Measurements from ENCODE around the gene DDX41.
"Not testable (repeated sequence)": the region's sequence is repeated elsewhere in the genome, so short reads cannot be mapped to it uniquely, and the experiment has no call there.

DDX41 gene

GRCh38 chr5:177516601-177517568 is at the start of gene DDX41:
Gene DDX41 (minus strand): TSS chr5:177516961. CDS start chr5:177516945, 16 bp downstream.
- Histone ChIP-seq H3K4me3 (ENCODE audit: low read depth in 1 of 2, low read length in 1 of 2) (peak within 1 kb of the TSS; percentile 89 to 91), H3K27me3 (no peaks in the 10 kb centered on the region), H3K4me1 (ENCODE audit: control insufficient read depth in 1 of 2, insufficient read depth in 1 of 2, low read depth in 1 of 2, low read length in 1 of 2) (peaks cover 25 to 26% of the 10 kb centered on the region in 2 experiments), H3K9me3 (no peaks in the 10 kb centered on the region), H3K36me3 (peaks cover 59% of the 10 kb centered on the region), H3K27ac (peak within 1 kb of the TSS; percentile 86)
- peak; percentile 27 for TF ChIP-seq CTCF (IDR thresholded peaks at IDR 0.05)

GRCh38 chr5:177565046-177565445 is 48.3 kb upstream of the DDX41 start:
- no peaks in the 10 kb centered on the region for H3K9me3 ChIP-seq
- no peak for TF ChIP-seq CTCF (IDR thresholded peaks at IDR 0.05)
- no peaks in the 10 kb centered on the region for H3K4me1 ChIP-seq (ENCODE audit: control insufficient read depth in 1 of 2, insufficient read depth in 1 of 2, low read depth in 1 of 2, low read length in 1 of 2)
- H3K36me3 ChIP-seq = no peaks in the 10 kb centered on the region
- H3K27me3 ChIP-seq = peaks cover 32% of the 10 kb centered on the region
- H3K27ac ChIP-seq = no peak overlapping the region
- no peak overlapping the region for H3K4me3 ChIP-seq (ENCODE audit: low read depth in 1 of 2, low read length in 1 of 2)

- not testable (repeated sequence) for H3K4me1 ChIP-seq (ENCODE audit: control insufficient read depth in 1 of 2, insufficient read depth in 1 of 2, low read depth in 1 of 2, low read length in 1 of 2); H3K9me3 ChIP-seq; H3K27me3 ChIP-seq; H3K27ac ChIP-seq; H3K36me3 ChIP-seq; H3K4me3 ChIP-seq (ENCODE audit: low read depth in 1 of 2, low read length in 1 of 2)
Observed at GRCh38 chr5:177559446-177559941, 42.7 kb upstream of the DDX41 start.

- Histone ChIP-seq H3K27me3 (no peaks in the 10 kb centered on the region), H3K9me3 (no peaks in the 10 kb centered on the region), H3K36me3 (peaks cover 2% of the 10 kb centered on the region), H3K27ac (no peak overlapping the region), H3K4me3 (ENCODE audit: low read depth in 1 of 2, low read length in 1 of 2) (no peak overlapping the region), H3K4me1 (ENCODE audit: control insufficient read depth in 1 of 2, insufficient read depth in 1 of 2, low read depth in 1 of 2, low read length in 1 of 2) (peaks cover 15 to 18% of the 10 kb centered on the region in 2 experiments)
- TF ChIP-seq CTCF (IDR thresholded peaks at IDR 0.05) = no peak
Observed at GRCh38 chr5:177557796-177558195, 41.0 kb upstream of the DDX41 start.

GRCh38 chr5:177557041-177557647 is 40.4 kb upstream of the DDX41 start:
- Histone ChIP-seq H3K36me3 (peaks cover 3% of the 10 kb centered on the region), H3K4me1 (ENCODE audit: control insufficient read depth in 1 of 2, insufficient read depth in 1 of 2, low read depth in 1 of 2, low read length in 1 of 2) (peaks cover 18 to 20% of the 10 kb centered on the region in 2 experiments), H3K27ac (no peak overlapping the region), H3K27me3 (no peaks in the 10 kb centered on the region), H3K9me3 (no peaks in the 10 kb centered on the region), H3K4me3 (ENCODE audit: low read depth in 1 of 2, low read length in 1 of 2) (no peak overlapping the region)
- no peak for TF ChIP-seq CTCF (IDR thresholded peaks at IDR 0.05)

GRCh38 chr5:177555665-177556064 is 38.9 kb upstream of the DDX41 start:
- no peaks in the 10 kb centered on the region for H3K9me3 ChIP-seq
- peaks cover 9% of the 10 kb centered on the region for H3K36me3 ChIP-seq
- H3K27me3 ChIP-seq = no peaks in the 10 kb centered on the region
- peaks cover 18 to 20% of the 10 kb centered on the region in 2 experiments for H3K4me1 ChIP-seq (ENCODE audit: control insufficient read depth in 1 of 2, insufficient read depth in 1 of 2, low read depth in 1 of 2, low read length in 1 of 2)
- no peak overlapping the region for H3K4me3 ChIP-seq (ENCODE audit: low read depth in 1 of 2, low read length in 1 of 2)
- TF ChIP-seq CTCF (IDR thresholded peaks at IDR 0.05) = no peak
- H3K27ac ChIP-seq = no peak overlapping the region

Measured in neutrophil (primary cell).